Neural progenitor cell (in vitro differentiated cells): ENCODE measurements around the gene ALAS1. TPM values are rescaled to one million over a fixed set of nuclear protein-coding genes. Genes with fewer than 3 reads are reported as not detected.
A peak's percentile ranks its signal among the peaks of the same experiment; 100 is the strongest.

Experiments used
- DNase-seq: peaks from one replicate; pipeline ENCODE4 v3.0.0-alpha.2; 2016; ENCODE audit warnings: low spot score
- H2AFZ ChIP-seq: fragments of 200-600 bp; sonication (generic); replicated peaks from 2 replicates; pipeline ENCODE4 v1.6.1; 2016; ENCODE audit warnings: antibody characterized with exemption
- H3F3A ChIP-seq: fragments of 200-600 bp; sonication (generic); 2 replicates; pipeline ENCODE4 v1.6.1; 2016; ENCODE audit warnings: antibody characterized with exemption, low read depth
- H3K27ac ChIP-seq: fragments of 200-600 bp; sonication (generic); 2 replicates; pipeline ENCODE4 v1.5.1; 2016; ENCODE audit warnings: mild to moderate bottlenecking
- H3K27me3 ChIP-seq: fragments of 200-600 bp; sonication (generic); 2 replicates; pipeline ENCODE4 v1.6.1; 2016; ENCODE audit warnings: mild to moderate bottlenecking, moderate library complexity
- H3K36me3 ChIP-seq: fragments of 200-600 bp; sonication (generic); 2 replicates; pipeline ENCODE4 v1.5.1; 2016
- H3K4me1 ChIP-seq: fragments of 200-600 bp; sonication (generic); 2 replicates; pipeline ENCODE4 v1.6.1; 2016; ENCODE audit warnings: mixed run types
- H3K4me2 ChIP-seq: fragments of 200-600 bp; sonication (generic); 2 replicates; pipeline ENCODE4 v1.6.1; 2016
- H3K4me3 ChIP-seq: fragments of 200-600 bp; sonication (generic); 2 replicates; pipeline ENCODE4 v1.5.1; 2016
- H3K79me2 ChIP-seq: fragments of 200-600 bp; sonication (generic); 2 replicates; pipeline ENCODE4 v1.6.1; 2016; ENCODE audit warnings: low read depth
- H3K9ac ChIP-seq: fragments of 200-600 bp; sonication (generic); 2 replicates; pipeline ENCODE4 v1.6.1; 2016
- H3K9me3 ChIP-seq: fragments of 200-600 bp; sonication (generic); 2 replicates; pipeline ENCODE4 v1.5.1; 2016; ENCODE audit warnings: low read depth
- H4K20me1 ChIP-seq: fragments of 200-600 bp; sonication (generic); 2 replicates; pipeline ENCODE4 v1.6.1; 2016; ENCODE audit warnings: low read depth
- H3K27ac Mint-ChIP-seq: 3 replicates; pipeline ENCODE4 v1.8.0; 2021; ENCODE audit warnings: mixed read lengths
- H3K27me3 Mint-ChIP-seq: 2 replicates; pipeline ENCODE4 v1.8.0; 2022; ENCODE audit warnings: low read depth, mild to moderate bottlenecking, inconsistent platforms, moderate library complexity, mixed read lengths; ENCODE audit not compliant: insufficient read depth
- H3K36me3 Mint-ChIP-seq: 3 replicates; pipeline ENCODE4 v1.8.0; 2021; ENCODE audit warnings: mixed read lengths
- H3K4me1 Mint-ChIP-seq: 3 replicates; pipeline ENCODE4 v1.8.0; 2021; ENCODE audit warnings: mixed read lengths
- H3K4me3 Mint-ChIP-seq: 3 replicates; pipeline ENCODE4 v1.8.0; 2021; ENCODE audit warnings: mild to moderate bottlenecking, moderate library complexity, mixed read lengths
- H3K9me3 Mint-ChIP-seq: 3 replicates; pipeline ENCODE4 v1.8.0; 2020; ENCODE audit warnings: mixed read lengths
- CTCF ChIP-seq: fragments of 200-600 bp; sonication (generic); IDR thresholded peaks from 2 replicates; pipeline ENCODE4 v1.5.1; 2017; ENCODE audit warnings: antibody characterized with exemption, mild to moderate bottlenecking
- EZH2 ChIP-seq: fragments of 200-600 bp; sonication (generic); IDR thresholded peaks from 2 replicates; pipeline ENCODE4 v1.6.1; 2017; ENCODE audit warnings: antibody characterized with exemption, mild to moderate bottlenecking, moderate library complexity
- EZH2phosphoT487 ChIP-seq: fragments of 200-600 bp; sonication (generic); IDR thresholded peaks from 2 replicates; pipeline ENCODE4 v1.6.1; 2017; ENCODE audit warnings: antibody characterized with exemption
- total RNA-seq: library from RNA; depleted of rRNA; stranded (reverse); fragments of >200 nt; gene quantifications from 2 replicates; pipeline ENCODE4 v1.2.3, GENCODE V29; 2015; ENCODE audit warnings: low replicate concordance

The ALAS1 gene
- total RNA-seq, 1 donor from 2014 or later, result 35.0 TPM

DNA sequence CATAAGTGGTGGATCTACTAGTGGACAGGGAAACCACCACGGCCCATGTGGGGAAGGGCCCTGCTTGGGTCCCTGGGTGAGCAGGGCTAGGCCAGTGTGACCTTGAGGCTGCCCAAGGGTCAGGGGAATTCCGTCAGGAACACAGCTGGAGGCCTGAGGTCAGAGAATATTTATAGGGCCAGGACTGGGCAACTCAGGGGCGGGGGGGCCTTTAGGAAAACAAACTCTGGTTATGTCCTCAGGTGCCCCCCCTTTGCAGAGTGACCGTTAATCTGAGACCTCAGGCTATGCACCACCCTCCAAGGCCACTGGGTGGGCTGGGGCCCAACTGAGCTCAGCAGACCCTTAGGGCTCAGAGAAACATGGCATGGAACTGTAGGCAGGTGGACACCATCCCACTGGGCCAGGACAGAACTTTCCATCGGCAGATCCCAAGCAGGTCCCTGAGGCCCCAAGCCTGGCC, 38.5 kb downstream of the ALAS1 start:
- no peak for DNase-seq
- H3K4me3 Mint-ChIP-seq, result peak overlapping the region; percentile 24

GRCh38 chr3:52237006-52237656, 39.2 kb downstream of the ALAS1 start:
- Mint-ChIP-seq H3K4me3 (peak overlapping the region; percentile 72), H3K36me3 (no peaks in the 10 kb centered on the region), H3K27me3 (peaks cover 4% of the 10 kb centered on the region), H3K27ac (no peak overlapping the region), H3K4me1 (peaks cover 29% of the 10 kb centered on the region), H3K9me3 (no peaks in the 10 kb centered on the region)
- Histone ChIP-seq H3K36me3 (no peaks in the 10 kb centered on the region), H2AFZ (no peak overlapping the region), H3K9me3 (no peaks in the 10 kb centered on the region), H4K20me1 (peaks cover 10% of the 10 kb centered on the region), H3K9ac (no peak overlapping the region), H3K4me1 (peaks cover 8% of the 10 kb centered on the region), H3K79me2 (peaks cover 7% of the 10 kb centered on the region), H3K4me3 (no peak overlapping the region), H3F3A (no peaks in the 10 kb centered on the region), H3K4me2 (peak overlapping the region; percentile 88), H3K27me3 (no peaks in the 10 kb centered on the region), H3K27ac (no peak overlapping the region)
- TF ChIP-seq CTCF, result no peak
- no peak for TF ChIP-seq EZH2phosphoT487
- no peak for TF ChIP-seq EZH2
- no peak for DNase-seq

More for the DNA sequence above, 38.5 kb downstream of the ALAS1 start:
- Histone ChIP-seq H3K27ac (no peak overlapping the region), H3K36me3 (no peaks in the 10 kb centered on the region), H2AFZ (no peak overlapping the region), H3K4me1 (peaks cover 8% of the 10 kb centered on the region), H3K4me2 (no peak overlapping the region), H3F3A (no peaks in the 10 kb centered on the region), H3K9ac (no peak overlapping the region), H3K4me3 (no peak overlapping the region), H3K79me2 (peaks cover 7% of the 10 kb centered on the region), H3K9me3 (no peaks in the 10 kb centered on the region), H3K27me3 (no peaks in the 10 kb centered on the region), H4K20me1 (peaks cover 10% of the 10 kb centered on the region)
- Mint-ChIP-seq H3K27me3 (peaks cover 6% of the 10 kb centered on the region), H3K9me3 (no peaks in the 10 kb centered on the region), H3K4me1 (peaks cover 29% of the 10 kb centered on the region), H3K27ac (peak overlapping the region; percentile 46), H3K36me3 (no peaks in the 10 kb centered on the region)
- TF ChIP-seq EZH2phosphoT487 (no peak), CTCF (no peak)

DNA sequence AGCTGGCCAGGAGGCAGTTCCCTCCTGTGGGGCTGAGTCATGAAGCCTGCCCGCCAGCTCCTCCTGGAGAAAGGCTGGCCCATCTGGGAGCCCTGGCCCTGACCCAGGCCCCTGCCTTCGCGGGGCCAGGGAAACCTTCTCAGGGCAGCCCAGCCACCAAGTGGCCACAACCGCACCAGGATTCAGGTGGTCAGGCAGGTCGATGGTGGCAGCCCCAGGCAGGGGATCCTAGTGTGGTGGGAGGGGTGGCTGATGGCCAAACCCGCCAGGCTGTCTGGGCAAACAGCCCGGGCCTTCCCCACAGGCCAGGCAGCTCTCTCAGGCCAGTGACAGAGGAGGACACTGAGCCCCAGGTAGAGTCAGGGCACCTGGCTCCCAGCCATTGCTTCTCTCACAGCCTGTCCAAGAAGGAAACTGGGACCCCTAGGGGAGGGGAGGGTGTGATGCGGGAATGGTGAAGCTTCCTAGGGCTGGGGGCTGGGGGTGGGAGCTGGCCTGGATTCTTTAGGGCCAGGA, 39.8 kb downstream of the ALAS1 start:
- H3K27me3 Mint-ChIP-seq, result peaks cover 4% of the 10 kb centered on the region
- no peaks in the 10 kb centered on the region for H3K36me3 Mint-ChIP-seq
- Histone ChIP-seq H3F3A (no peaks in the 10 kb centered on the region), H3K4me2 (peak overlapping the region; percentile 88), H3K4me3 (peak overlapping the region; percentile 87), H3K9ac (no peak overlapping the region), H3K36me3 (no peaks in the 10 kb centered on the region), H3K27me3 (no peaks in the 10 kb centered on the region), H4K20me1 (peaks cover 10% of the 10 kb centered on the region), H2AFZ (no peak overlapping the region), H3K4me1 (peaks cover 8% of the 10 kb centered on the region), H3K79me2 (peaks cover 7% of the 10 kb centered on the region), H3K9me3 (no peaks in the 10 kb centered on the region), H3K27ac (no peak overlapping the region)
- no peaks in the 10 kb centered on the region for H3K9me3 Mint-ChIP-seq
- peaks cover 29% of the 10 kb centered on the region for H3K4me1 Mint-ChIP-seq
- H3K4me3 Mint-ChIP-seq, result peak overlapping the region; percentile 97
- H3K27ac Mint-ChIP-seq, result no peak overlapping the region
- TF ChIP-seq CTCF, result peak; percentile 11
- no peak for TF ChIP-seq EZH2phosphoT487
- no peak for TF ChIP-seq EZH2
- DNase-seq, result no peak
